Measurements from ENCODE around the gene CXCL14.

CXCL14 gene

DNA sequence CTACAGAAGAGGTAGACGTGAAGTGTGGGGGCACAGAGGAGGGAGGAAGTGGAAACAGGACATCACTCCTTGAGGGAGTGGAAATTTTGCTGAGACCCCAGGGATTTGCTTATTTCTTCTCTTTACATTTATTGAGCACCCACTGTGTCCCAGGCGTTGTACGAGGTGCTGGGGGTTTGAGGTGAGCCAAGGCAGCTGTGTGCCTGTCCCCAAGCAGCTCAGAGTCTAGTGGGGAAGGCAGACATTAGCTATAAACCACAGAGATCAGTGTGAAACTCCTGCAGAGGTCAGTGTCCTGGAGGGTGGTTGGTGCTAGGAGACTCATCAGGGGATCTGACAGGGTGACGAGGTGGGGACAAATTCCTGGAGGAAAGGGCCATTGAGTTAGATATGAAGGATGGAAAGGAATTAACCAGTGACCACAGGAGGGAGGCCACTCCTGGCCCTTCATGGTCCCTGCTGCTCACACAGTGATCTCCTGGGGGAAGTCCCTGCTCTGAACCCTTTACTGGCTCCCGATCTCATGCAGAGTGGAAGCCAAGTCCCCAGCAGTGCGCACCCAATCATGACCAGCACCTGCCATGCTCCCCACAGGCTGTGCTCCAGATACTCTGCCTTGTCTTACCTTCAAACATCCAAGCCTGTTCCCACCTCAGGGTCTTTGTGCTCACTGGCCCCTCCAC, 3.4 kb upstream of the CXCL14 start:
- DNase-seq (ENCODE audit: low read depth), result no peak
- TF ChIP-seq CTCF (IDR thresholded peaks at IDR 0.05; ENCODE audit: low read length, missing control alignments), result no peak
- no peak overlapping the region for H3K4me3 ChIP-seq (replicated peaks; ENCODE audit: low read depth, low read length)

DNA sequence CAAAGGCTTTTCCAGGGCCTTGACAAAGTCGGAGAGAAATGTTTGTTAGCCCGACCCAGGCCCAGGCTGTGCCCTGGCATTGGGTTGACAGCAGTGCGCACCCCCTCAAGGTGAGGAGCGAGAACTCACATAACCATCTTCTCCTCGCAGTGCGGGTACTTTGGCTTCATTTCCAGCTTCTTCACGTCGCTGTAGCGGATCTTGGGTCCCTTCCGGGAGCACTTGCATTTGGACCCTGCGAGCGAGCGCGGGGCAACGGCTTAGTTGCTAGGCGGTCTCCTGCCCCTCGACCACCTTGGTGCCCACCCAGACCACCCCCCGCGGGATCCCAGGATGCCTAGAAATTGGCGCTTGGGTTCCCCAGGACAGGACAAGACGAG, 496 bp downstream of the CXCL14 start:
- no peak overlapping the region for H3K4me3 ChIP-seq (replicated peaks; ENCODE audit: low read depth, low read length)
- no peak for TF ChIP-seq CTCF (IDR thresholded peaks at IDR 0.05; ENCODE audit: low read length, missing control alignments)
- no peak for DNase-seq (ENCODE audit: low read depth)

GRCh38 chr5:135577421-135577820, 1.4 kb downstream of the CXCL14 start:
- DNase-seq (ENCODE audit: low read depth), result no peak
- no peak for TF ChIP-seq CTCF (IDR thresholded peaks at IDR 0.05; ENCODE audit: low read length, missing control alignments)
- no peak overlapping the region for H3K4me3 ChIP-seq (replicated peaks; ENCODE audit: low read depth, low read length)

DNA sequence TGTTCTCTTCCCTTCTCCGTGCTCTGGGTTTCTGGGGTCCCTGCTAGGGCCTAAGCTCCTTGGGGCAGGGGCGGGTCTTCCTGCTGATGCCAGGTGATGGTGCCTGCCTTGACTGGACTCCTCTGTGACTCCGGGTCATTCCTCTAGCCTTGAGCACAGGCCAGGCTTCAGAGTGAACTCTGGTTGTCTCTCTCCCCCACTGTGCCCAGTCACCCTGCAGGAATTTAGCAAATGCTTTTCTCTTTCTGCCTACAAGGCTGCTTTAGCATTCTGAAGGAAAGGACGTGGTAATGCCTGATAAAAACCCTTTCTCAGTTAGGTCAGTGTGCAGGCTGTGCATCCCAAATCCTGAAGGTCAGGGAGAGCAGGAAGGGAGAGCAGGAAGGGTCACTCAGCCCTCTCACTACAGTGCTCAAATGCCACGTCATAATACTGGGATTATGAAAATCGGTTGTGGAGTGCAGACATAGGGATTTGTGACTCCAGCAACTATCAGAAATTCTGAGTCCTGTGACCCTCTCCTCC, 2.7 kb downstream of the CXCL14 start:
- DNase-seq (ENCODE audit: low read depth), result no peak
- no peak overlapping the region for H3K4me3 ChIP-seq (replicated peaks; ENCODE audit: low read depth, low read length)
- no peak for TF ChIP-seq CTCF (IDR thresholded peaks at IDR 0.05; ENCODE audit: low read length, missing control alignments)

DNA sequence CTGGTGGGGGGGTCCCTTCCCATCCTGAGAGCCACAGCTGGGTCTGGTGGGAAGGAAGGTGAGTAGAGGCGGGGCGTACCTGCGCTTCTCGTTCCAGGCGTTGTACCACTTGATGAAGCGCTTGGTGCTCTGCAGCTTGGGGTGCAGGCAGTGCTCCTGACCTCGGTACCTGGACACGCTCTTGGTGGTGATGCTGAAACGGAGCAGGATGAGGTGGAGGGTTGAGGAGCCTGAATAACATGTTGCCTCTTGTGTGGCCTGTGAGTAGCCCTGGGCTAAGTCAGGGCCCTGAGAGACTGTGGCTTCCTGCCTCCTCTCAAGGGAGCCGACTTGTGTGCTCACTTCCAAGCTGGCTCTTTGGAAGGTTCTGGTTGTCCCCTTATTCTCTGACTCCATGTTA, 4.3 kb downstream of the CXCL14 start:
- no peak for TF ChIP-seq CTCF (IDR thresholded peaks at IDR 0.05; ENCODE audit: low read length, missing control alignments)

DNA sequence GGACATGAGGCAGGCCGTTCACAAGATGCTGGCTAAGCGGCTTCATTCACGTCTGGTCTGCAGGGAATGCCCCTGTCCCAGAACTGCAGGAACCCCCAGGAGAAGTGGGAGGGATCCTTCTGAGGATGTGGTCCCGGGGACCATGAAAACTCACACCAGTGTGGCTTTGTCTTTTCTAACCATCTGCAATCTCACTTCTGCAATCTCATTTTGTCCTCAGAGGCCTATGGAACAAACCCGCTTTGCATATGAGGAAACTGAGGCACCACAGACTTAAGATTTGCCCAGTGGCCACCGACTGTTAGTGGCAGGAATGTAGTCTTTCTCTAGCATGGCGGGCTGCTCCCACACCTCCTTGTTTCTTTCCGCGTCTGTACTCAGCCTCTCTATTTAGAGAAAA, 6.9 kb downstream of the CXCL14 start:
- no peak overlapping the region for H3K4me3 ChIP-seq (replicated peaks; ENCODE audit: low read depth, low read length)
- DNase-seq (ENCODE audit: low read depth), result no peak
- TF ChIP-seq CTCF (IDR thresholded peaks at IDR 0.05; ENCODE audit: low read length, missing control alignments), result no peak

More for the DNA sequence above, 4.3 kb downstream of the CXCL14 start:
- no peak overlapping the region for H3K4me3 ChIP-seq (replicated peaks; ENCODE audit: low read depth, low read length)
- DNase-seq (ENCODE audit: low read depth), result no peak

DNA sequence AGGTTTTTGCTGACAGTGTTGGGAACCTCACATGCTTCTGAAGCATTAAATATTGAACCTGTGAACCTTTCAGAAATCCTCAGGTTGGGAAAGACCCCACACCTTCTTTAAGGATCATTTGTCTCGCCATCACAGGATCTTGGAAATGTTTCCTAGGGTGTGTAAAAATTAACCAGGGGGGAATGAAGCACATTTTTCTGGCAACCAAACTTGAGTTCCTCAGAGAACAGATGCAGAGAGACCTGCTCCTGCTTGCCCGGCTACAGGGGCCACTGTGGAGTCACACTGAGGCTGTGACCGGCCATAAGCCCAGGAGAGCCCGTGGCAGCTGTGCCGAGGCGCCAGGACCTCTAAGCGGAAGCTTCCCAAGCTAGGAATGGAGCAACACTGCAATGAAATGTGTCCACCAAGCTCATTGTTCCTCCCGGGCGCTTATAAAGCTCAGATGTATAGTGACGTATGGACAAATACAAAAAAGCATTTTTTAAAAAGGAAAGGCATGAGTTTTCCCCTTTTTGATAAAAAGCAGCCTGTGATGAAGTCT, 7.7 kb downstream of the CXCL14 start:
- no peak overlapping the region for H3K4me3 ChIP-seq (replicated peaks; ENCODE audit: low read depth, low read length)
- TF ChIP-seq CTCF (IDR thresholded peaks at IDR 0.05; ENCODE audit: low read length, missing control alignments), result no peak
- DNase-seq (ENCODE audit: low read depth), result no peak
